Endothelial cell of umbilical vein (primary cell): ENCODE data around the gene ACVR1C. TPM values are rescaled to one million over a fixed set of nuclear protein-coding genes. Genes with fewer than 3 reads are reported as not detected.
"Not testable (repeated sequence)": the region's sequence is repeated elsewhere in the genome, so short reads cannot be mapped to it uniquely, and the experiment has no call there.

Experiments
- BruUV-seq: library from RNA; stranded (reverse); fragments of 400-500 nt; replicated peaks from 2 replicates; lab custom pipeline; 2021; lab: Mats Ljungman, UMichigan
- CTCF ChIA-PET: fragments of 300-600, 350-600 bp; sonication (Branson Sonifier 250); formaldehyde crosslinking; loops from one replicate; lab custom pipeline; 2021; ENCODE audit warnings: antibody characterized with exemption, inconsistent platforms; lab: Charles Lee
- POLR2A ChIA-PET: fragments of 300-600, 350-600 bp; sonication (Branson Sonifier 250); formaldehyde crosslinking; loops from one replicate; lab custom pipeline; 2021; ENCODE audit warnings: antibody characterized with exemption, inconsistent platforms; lab: Charles Lee
- DNase-seq: peaks from one replicate; pipeline ENCODE4 v3.0.0-alpha.2; 2011; ENCODE audit warnings: low read depth, low spot score
- FAIRE-seq: peaks from 2 replicates; lab custom pipeline; 2011; peaks lifted over from hg19 to GRCh38; lab: Jason Lieb, UNC
- H2AFZ ChIP-seq: 2 replicates; pipeline ENCODE4 v1.6.0; 2012; ENCODE audit warnings: low read depth, low read length, control low read depth, inconsistent platforms
- H3K27ac ChIP-seq: 2 replicates; pipeline ENCODE4 v1.5.1; 2011; ENCODE audit warnings: low read depth, mild to moderate bottlenecking, control low read depth, low read length, moderate library complexity; ENCODE audit not compliant: insufficient read depth
- H3K27me3 ChIP-seq, 2 experiments: 2 replicates each; pipeline versions ENCODE4 v1.6.0 to v1.6.1; 2011; ENCODE audit warnings: low read length in 2 of 2, mixed read lengths in 1 of 2; ENCODE audit not compliant: control insufficient read depth in 2 of 2, insufficient read depth in 2 of 2
- H3K36me3 ChIP-seq, 2 experiments: 2 replicates in 1 of 2; 3 replicates in 1 of 2; pipeline ENCODE4 v1.5.1; 2011; ENCODE audit warnings: low read length in 2 of 2, mild to moderate bottlenecking in 1 of 2, moderate library complexity in 1 of 2; ENCODE audit not compliant: control insufficient read depth in 2 of 2, insufficient read depth in 2 of 2; ENCODE audit errors: extremely low read depth in 1 of 2
- H3K4me1 ChIP-seq: 3 replicates; pipeline ENCODE4 v1.5.1; 2011; ENCODE audit warnings: mild to moderate bottlenecking, low read length; ENCODE audit not compliant: control insufficient read depth, insufficient read depth; ENCODE audit errors: extremely low read depth
- H3K4me2 ChIP-seq: 2 replicates; pipeline ENCODE4 v1.6.1; 2011; ENCODE audit warnings: low read length, control low read depth, mixed read lengths; ENCODE audit not compliant: insufficient read depth
- H3K4me3 ChIP-seq, 3 experiments: fragments of 200-600 bp in 1 of 3; sonication (generic), shearing (Covaris generic) in 1 of 3; replicated peaks in 1 of 3; 2 replicates each; pipeline ENCODE4 v1.5.1; 2011 to 2016; ENCODE audit warnings: control low read depth in 3 of 3, low read length in 3 of 3, mild to moderate bottlenecking in 2 of 3, inconsistent platforms in 1 of 3, low read depth in 1 of 3, moderate library complexity in 1 of 3; ENCODE audit not compliant: insufficient read depth in 1 of 3
- H3K79me2 ChIP-seq: 2 replicates; pipeline ENCODE4 v1.6.0; 2012; ENCODE audit warnings: low read length, inconsistent platforms; ENCODE audit not compliant: control insufficient read depth, insufficient read depth
- H3K9ac ChIP-seq: replicated peaks from 2 replicates; pipeline ENCODE3; 2011; ENCODE audit warnings: low read length, control low read depth; ENCODE audit not compliant: insufficient read depth; ENCODE audit errors: extremely low read depth
- H3K9me1 ChIP-seq: replicated peaks from 3 replicates; pipeline ENCODE4 v1.6.0; 2011; ENCODE audit warnings: mild to moderate bottlenecking, low read length; ENCODE audit not compliant: control insufficient read depth, insufficient read depth; ENCODE audit errors: extremely low read depth
- H3K9me3 ChIP-seq: replicated peaks from 2 replicates; pipeline ENCODE4 v1.5.1; 2012; ENCODE audit warnings: low read length, inconsistent platforms; ENCODE audit not compliant: control insufficient read depth, insufficient read depth
- H4K20me1 ChIP-seq: replicated peaks from 2 replicates; pipeline ENCODE3; 2011; ENCODE audit warnings: mild to moderate bottlenecking, low read length; ENCODE audit not compliant: control insufficient read depth, insufficient read depth; ENCODE audit errors: extremely low read depth
- FOS ChIP-seq: IDR thresholded peaks from 2 replicates; pipeline ENCODE4 v1.6.1; 2011; ENCODE audit warnings: mild to moderate bottlenecking, low read length, moderate library complexity, borderline replicate concordance; ENCODE audit not compliant: insufficient read depth
- dilution Hi-C: fragments of 300-500 bp; cut with MboI; formaldehyde crosslinking; loops from one replicate; pipeline ENCODE4 v1.15.0; 2019; ENCODE audit warnings: low sequenced_read_pairs; ENCODE audit not compliant: extremely low pct_ligation_motif_present
- intact Hi-C: fragments of 100-400 bp; cut with micrococcal nuclease; formaldehyde crosslinking; loops from one replicate; pipeline ENCODE4 v1.10.0; 2022
- polyA plus RNA-seq, 4 experiments: library from polyadenylated mRNA; depleted of rRNA in 3 of 4; stranded (reverse) in 3 of 4; unstranded in 1 of 4; fragments of >200 nt; gene quantifications; 2 replicates each; pipeline versions ENCODE4 v1.2.1 to v1.2.3, GENCODE V29; 2011 to 2012; ENCODE audit warnings: missing spikeins in 1 of 4
- total RNA-seq: library from RNA; stranded (reverse); gene quantifications from 2 replicates; pipeline ENCODE4 v1.2.3, GENCODE V29; 2021
- TF ChIP-seq, protein P1 (sequence below), 2 donors: IDR thresholded peaks; 1 replicate in 1 of 2; 2 replicates in 1 of 2; pipeline ENCODE4 v1.5.1; 2011; ENCODE audit warnings: low read length in 2 of 2, mild to moderate bottlenecking in 2 of 2, moderate library complexity in 2 of 2, control low read depth in 1 of 2, inconsistent platforms in 1 of 2, low read depth in 1 of 2; ENCODE audit not compliant: insufficient read depth in 1 of 2; ENCODE audit errors: extremely low read depth in 1 of 2

Gene ACVR1C
- total and polyA plus RNA-seq, 2 donors (not counting 3 experiments of a cell fraction or from before 2014, with no cell fraction given) = not detected

DNA sequence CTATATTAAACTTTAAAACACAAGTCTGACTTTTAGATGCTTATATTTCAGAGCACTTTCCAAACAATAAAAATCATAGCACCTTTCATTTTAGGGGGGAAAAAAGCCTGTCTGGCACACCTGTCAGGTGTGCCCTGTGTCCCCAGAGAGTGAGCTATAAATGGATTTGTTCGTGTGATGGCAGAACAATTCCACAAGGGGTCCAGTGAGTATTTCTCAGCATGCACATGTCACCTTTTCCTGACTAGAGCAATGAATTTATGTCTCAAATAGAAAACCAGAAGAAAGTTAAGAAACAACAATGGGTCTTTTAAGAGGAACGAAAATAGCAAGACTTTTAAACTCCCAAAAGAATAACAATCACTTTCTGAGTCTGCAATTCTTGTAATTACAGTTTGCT lies 55.9 kb downstream of the ACVR1C start:
- Histone ChIP-seq H3K4me1 (no peaks in the 10 kb centered on the region), H4K20me1 (no peaks in the 10 kb centered on the region), H3K9me1 (no peaks in the 10 kb centered on the region), H3K9ac (no peak overlapping the region), H2AFZ (no peak overlapping the region), H3K4me3 (no peak overlapping the region), H3K4me2 (no peak overlapping the region), H3K9me3 (no peaks in the 10 kb centered on the region), H3K27ac (no peak overlapping the region), H3K27me3 (no peaks in the 10 kb centered on the region), H3K79me2 (no peaks in the 10 kb centered on the region), H3K36me3 (no peaks in the 10 kb centered on the region)
- no peak for DNase-seq
- intact Hi-C loops = no loop called here
- no TSS peak for BruUV-seq
- no peak for FAIRE-seq
- ChIA-PET POLR2A (no interaction called here), CTCF (interaction anchor here (0.7 to 1.2 kb wide), 6 partner anchors 9 to 438 kb away, joined by 3 to 5 read pairs (median 4); no protein-coding TSS in a partner anchor)
- dilution Hi-C loops = no loop called here
- TF ChIP-seq FOS = no peak
- TF ChIP-seq, protein P1, sequence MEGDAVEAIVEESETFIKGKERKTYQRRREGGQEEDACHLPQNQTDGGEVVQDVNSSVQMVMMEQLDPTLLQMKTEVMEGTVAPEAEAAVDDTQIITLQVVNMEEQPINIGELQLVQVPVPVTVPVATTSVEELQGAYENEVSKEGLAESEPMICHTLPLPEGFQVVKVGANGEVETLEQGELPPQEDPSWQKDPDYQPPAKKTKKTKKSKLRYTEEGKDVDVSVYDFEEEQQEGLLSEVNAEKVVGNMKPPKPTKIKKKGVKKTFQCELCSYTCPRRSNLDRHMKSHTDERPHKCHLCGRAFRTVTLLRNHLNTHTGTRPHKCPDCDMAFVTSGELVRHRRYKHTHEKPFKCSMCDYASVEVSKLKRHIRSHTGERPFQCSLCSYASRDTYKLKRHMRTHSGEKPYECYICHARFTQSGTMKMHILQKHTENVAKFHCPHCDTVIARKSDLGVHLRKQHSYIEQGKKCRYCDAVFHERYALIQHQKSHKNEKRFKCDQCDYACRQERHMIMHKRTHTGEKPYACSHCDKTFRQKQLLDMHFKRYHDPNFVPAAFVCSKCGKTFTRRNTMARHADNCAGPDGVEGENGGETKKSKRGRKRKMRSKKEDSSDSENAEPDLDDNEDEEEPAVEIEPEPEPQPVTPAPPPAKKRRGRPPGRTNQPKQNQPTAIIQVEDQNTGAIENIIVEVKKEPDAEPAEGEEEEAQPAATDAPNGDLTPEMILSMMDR (IDR thresholded peaks at IDR 0.05; ENCODE audit: extremely low read depth in 1 of 2, insufficient read depth in 1 of 2, low read depth in 1 of 2, low read length in 2 of 2) = peak in 1 of 2 donors; percentile 5

DNA sequence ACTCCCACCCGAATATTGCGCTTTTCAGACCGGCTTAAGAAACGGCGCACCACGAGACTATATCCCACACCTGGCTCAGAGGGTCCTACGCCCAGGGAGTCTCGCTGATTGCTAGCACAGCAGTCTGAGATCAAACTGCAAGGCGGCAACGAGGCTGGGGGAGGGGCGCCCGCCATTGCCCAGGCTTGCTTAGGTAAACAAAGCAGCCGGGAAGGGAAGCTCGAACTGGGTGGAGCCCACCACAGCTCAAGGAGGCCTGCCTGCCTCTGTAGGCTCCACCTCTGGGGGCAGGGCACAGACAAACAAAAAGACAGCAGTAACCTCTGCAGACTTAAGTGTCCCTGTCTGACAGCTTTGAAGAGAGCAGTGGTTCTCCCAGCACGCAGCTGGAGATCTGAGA lies 62.0 kb downstream of the ACVR1C start:
- BruUV-seq, CTCF ChIA-PET, H3K9me3 ChIP-seq, H2AFZ ChIP-seq, H3K9ac ChIP-seq, H3K27me3 ChIP-seq, intact Hi-C loops, H3K79me2 ChIP-seq, dilution Hi-C loops, H3K4me3 ChIP-seq, DNase-seq, H3K9me1 ChIP-seq, H3K36me3 ChIP-seq, FAIRE-seq, H3K27ac ChIP-seq, POLR2A ChIA-PET, H3K4me1 ChIP-seq, H4K20me1 ChIP-seq, H3K4me2 ChIP-seq: not testable (repeated sequence)

DNA sequence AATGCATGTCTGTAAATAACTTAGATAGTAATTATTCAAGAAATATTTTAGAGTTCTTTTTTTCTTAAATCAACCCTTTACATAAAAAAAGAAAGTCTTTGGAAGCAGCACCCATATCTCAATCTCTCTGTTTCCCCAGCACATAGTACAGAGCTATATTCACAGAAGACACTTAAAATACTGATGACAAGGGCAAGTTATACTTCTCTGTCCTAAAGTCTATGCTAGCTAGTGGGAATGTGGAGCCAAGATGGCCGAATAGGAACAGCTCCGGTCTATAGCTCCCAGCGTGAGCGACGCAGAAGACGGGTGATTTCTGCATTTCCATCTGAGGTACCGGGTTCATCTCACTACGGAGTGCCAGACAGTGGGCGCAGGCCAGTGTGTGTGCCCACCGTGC lies 62.6 kb downstream of the ACVR1C start:
- H3K4me2 ChIP-seq, FAIRE-seq, H3K79me2 ChIP-seq, H3K36me3 ChIP-seq, H4K20me1 ChIP-seq, H3K27ac ChIP-seq, H2AFZ ChIP-seq, H3K27me3 ChIP-seq, H3K4me3 ChIP-seq, H3K9ac ChIP-seq, POLR2A ChIA-PET, BruUV-seq, H3K9me3 ChIP-seq, H3K9me1 ChIP-seq, intact Hi-C loops, DNase-seq, H3K4me1 ChIP-seq, dilution Hi-C loops: not testable (repeated sequence)
- CTCF ChIA-PET = interaction anchor here (0.6 kb wide), 1 partner anchor 30 kb away, joined by 3 read pairs; no protein-coding TSS in a partner anchor
